Activated T-cell treated with anti-CD3 and anti-CD28 coated beads for 4 hours (primary cell): ENCODE data around the gene RNF103.

ENCODE experiments used
- DNase-seq: peaks from one replicate; pipeline ENCODE4 v3.0.0-alpha.2; 2020

Gene RNF103

DNA sequence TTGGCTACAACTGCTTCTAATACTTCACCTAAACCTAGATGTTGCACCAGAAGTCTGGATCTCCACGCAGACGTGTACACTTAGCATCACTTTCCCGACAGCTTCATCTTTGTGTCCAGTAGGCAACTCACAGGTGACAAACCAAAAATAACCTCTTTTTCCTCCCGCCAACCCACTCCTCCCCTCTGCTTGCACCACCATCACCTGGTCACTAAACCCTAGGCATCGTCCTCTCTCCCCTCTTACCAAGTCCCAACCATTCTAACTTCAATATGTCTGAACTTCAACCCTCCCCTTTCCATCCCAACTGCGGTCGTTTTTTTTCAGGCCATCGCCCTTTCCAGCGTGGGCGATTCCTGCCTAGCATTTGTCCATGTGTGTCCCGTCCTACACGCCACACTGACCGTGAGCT is 60.0 kb downstream of the RNF103 start:
- DNase-seq, result no peak

GRCh38 chr2:86562922-86563649 is 60.6 kb downstream of the RNF103 start, which contains the start of gene CHMP3:
Gene CHMP3, minus strand, starts transcription at chr2:86563443. Its CDS starts 95 bp downstream, at chr2:86563348.
- peak; percentile 94 for DNase-seq

GRCh38 chr2:86562485-86562921 is 61.2 kb downstream of the RNF103 start:
- DNase-seq, result no peak

DNA sequence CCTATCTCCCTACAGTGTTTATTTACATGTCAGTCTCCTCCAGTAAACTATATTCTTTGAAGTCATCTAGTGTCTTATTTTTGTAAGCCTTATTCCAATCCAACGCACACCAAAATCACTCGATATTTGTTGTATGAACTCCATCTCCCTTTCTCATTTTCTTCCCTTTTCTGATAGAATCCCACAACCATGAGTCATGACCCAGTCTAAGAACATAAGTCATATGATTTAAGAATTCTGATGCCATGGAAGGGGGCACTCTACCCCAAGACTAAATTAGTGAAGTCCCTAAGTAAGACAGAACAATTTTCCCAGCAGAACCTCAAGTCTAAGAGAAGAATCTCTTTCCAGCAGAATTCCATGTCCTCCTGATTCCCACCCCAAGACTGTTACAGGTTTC is 65.8 kb downstream of the RNF103 start:
- no peak for DNase-seq

GRCh38 chr2:86556508-86556907 is 67.2 kb downstream of the RNF103 start:
- DNase-seq, result no peak
